OCI-LY7 (cell line): ENCODE measurements around the gene NCAPD3. TPM values are rescaled to one million over a fixed set of nuclear protein-coding genes. Genes with fewer than 3 reads are reported as not detected.

Experiments used
- BruUV-seq: library from RNA; stranded (reverse); fragments of 400-500 nt; replicated peaks from 2 replicates; lab custom pipeline; 2021; lab: Mats Ljungman, UMichigan
- CTCF ChIA-PET: fragments of 300-600 bp; sonication (Branson Sonifier 250); formaldehyde crosslinking; loops from one replicate; lab custom pipeline; 2022; ENCODE audit warnings: antibody characterized with exemption; ENCODE audit not compliant: unreplicated experiment; lab: Charles Lee
- POLR2A ChIA-PET: fragments of 300-600 bp; sonication (Branson Sonifier 250); formaldehyde crosslinking; loops from one replicate; lab custom pipeline; 2022; ENCODE audit warnings: antibody characterized with exemption; lab: Charles Lee
- DNase-seq: peaks from one replicate; pipeline ENCODE4 v3.0.0-alpha.2; 2015; ENCODE audit warnings: low spot score
- H2AFZ ChIP-seq: fragments of 200-600 bp; sonication (generic), shearing (Covaris generic); 2 replicates; pipeline ENCODE4 v1.6.1; 2014; ENCODE audit warnings: mild to moderate bottlenecking, antibody characterized with exemption, low read length, moderate library complexity
- H3K27ac ChIP-seq: fragments of 200-600 bp; sonication (generic); 2 replicates; pipeline ENCODE4 v1.5.1; 2014; ENCODE audit warnings: mixed run types, low read depth, mild to moderate bottlenecking, moderate library complexity, low read length, inconsistent platforms; ENCODE audit not compliant: poor library complexity, severe bottlenecking
- H3K36me3 ChIP-seq: fragments of 200-600 bp; sonication (generic); 2 replicates; pipeline ENCODE4 v1.6.1; 2014; ENCODE audit warnings: mild to moderate bottlenecking, antibody characterized with exemption, low read length, moderate library complexity, mixed read lengths; ENCODE audit not compliant: insufficient read depth
- H3K4me1 ChIP-seq: fragments of 200-600 bp; sonication (generic); 2 replicates; pipeline ENCODE4 v1.5.1; 2014; ENCODE audit warnings: mild to moderate bottlenecking, low read length; ENCODE audit not compliant: insufficient read depth, poor library complexity, severe bottlenecking
- H3K4me2 ChIP-seq: fragments of 200-600 bp; sonication (generic); 2 replicates; pipeline ENCODE4 v1.6.1; 2014; ENCODE audit warnings: mild to moderate bottlenecking, low read length
- H3K4me3 ChIP-seq: fragments of 200-600 bp; sonication (generic); 2 replicates; pipeline ENCODE4 v1.5.1; 2014; ENCODE audit warnings: mild to moderate bottlenecking, low read depth, low read length; ENCODE audit not compliant: poor library complexity, severe bottlenecking
- H3K79me2 ChIP-seq: fragments of 200-600 bp; sonication (generic); 2 replicates; pipeline ENCODE4 v1.6.1; 2016; ENCODE audit warnings: low read depth, mild to moderate bottlenecking, low read length, moderate library complexity, mixed read lengths; ENCODE audit not compliant: insufficient read depth
- H3K9me2 ChIP-seq: fragments of 200-600 bp; sonication (generic); 2 replicates; pipeline ENCODE4 v1.6.1; 2016; ENCODE audit warnings: mild to moderate bottlenecking, low read length, mixed read lengths; ENCODE audit not compliant: insufficient read depth
- H3K9me3 ChIP-seq: fragments of 200-600 bp; sonication (generic); 2 replicates; pipeline ENCODE4 v1.6.1; 2014; ENCODE audit warnings: mild to moderate bottlenecking, mixed run types, low read length, mixed read lengths
- H4K20me1 ChIP-seq: fragments of 200-600 bp; sonication (generic); 2 replicates; pipeline ENCODE4 v1.6.1; 2014; ENCODE audit warnings: mild to moderate bottlenecking, antibody characterized with exemption, low read length, moderate library complexity, mixed read lengths; ENCODE audit not compliant: insufficient read depth
- CTCF ChIP-seq: fragments of 200-600 bp; sonication (generic); conservative IDR thresholded peaks from 2 replicates; pipeline ENCODE4 v1.5.1; 2014; ENCODE audit warnings: mild to moderate bottlenecking, antibody characterized with exemption, low read length, moderate library complexity, mixed read lengths
- EZH2phosphoT487 ChIP-seq: fragments of 200-600 bp; sonication (generic); IDR thresholded peaks from 2 replicates; pipeline ENCODE4 v1.6.1; 2018; ENCODE audit warnings: low read depth, borderline replicate concordance, mild to moderate bottlenecking, mixed run types, antibody characterized with exemption, low read length, moderate library complexity, mixed read lengths
- intact Hi-C: fragments of 100-400 bp; cut with micrococcal nuclease; formaldehyde crosslinking; loops from one replicate; pipeline ENCODE4 v1.10.0; 2022; ENCODE audit not compliant: unreplicated experiment
- total RNA-seq, 2 experiments: library from RNA; depleted of rRNA in 1 of 2; stranded (reverse); fragments of >200 nt in 1 of 2; shearing (Covaris generic) in 1 of 2; gene quantifications; 2 replicates each; pipeline ENCODE4 v1.2.3, GENCODE V29; 2014 to 2022

The NCAPD3 gene
- total RNA-seq, 2 experiments from 2014 or later = 89.1 to 112 TPM

GRCh38 chr11:134120921-134121526 is 102.7 kb downstream of the NCAPD3 start:
- BruUV-seq = no TSS peak
- no peaks in the 10 kb centered on the region for H3K9me2 ChIP-seq
- no peak overlapping the region for H3K4me3 ChIP-seq
- H3K79me2 ChIP-seq = no peaks in the 10 kb centered on the region
- no peak overlapping the region for H2AFZ ChIP-seq
- no peaks in the 10 kb centered on the region for H3K9me3 ChIP-seq
- ChIA-PET POLR2A (no interaction called here), CTCF (no interaction called here)
- intact Hi-C loops = no loop called here
- H3K27ac ChIP-seq = no peak overlapping the region
- no peaks in the 10 kb centered on the region for H3K36me3 ChIP-seq
- no peak for DNase-seq
- H3K4me1 ChIP-seq = no peaks in the 10 kb centered on the region
- TF ChIP-seq CTCF (no peak), EZH2phosphoT487 (no peak)
- no peaks in the 10 kb centered on the region for H4K20me1 ChIP-seq
- H3K4me2 ChIP-seq = no peak overlapping the region

GRCh38 chr11:134120143-134120850 is 103.5 kb downstream of the NCAPD3 start:
- no peak overlapping the region for H3K4me2 ChIP-seq
- no peaks in the 10 kb centered on the region for H3K36me3 ChIP-seq
- H3K9me2 ChIP-seq = no peaks in the 10 kb centered on the region
- TF ChIP-seq CTCF (no peak), EZH2phosphoT487 (no peak)
- H3K79me2 ChIP-seq = no peaks in the 10 kb centered on the region
- no peak overlapping the region for H2AFZ ChIP-seq
- no peak overlapping the region for H3K27ac ChIP-seq
- H3K4me1 ChIP-seq = no peaks in the 10 kb centered on the region
- BruUV-seq = no TSS peak
- no peak for DNase-seq
- no peaks in the 10 kb centered on the region for H3K9me3 ChIP-seq
- intact Hi-C loops = no loop called here
- no peaks in the 10 kb centered on the region for H4K20me1 ChIP-seq
- CTCF ChIA-PET = no interaction called here
- no peak overlapping the region for H3K4me3 ChIP-seq
- POLR2A ChIA-PET = interaction anchor here (0.6 kb wide), 1 partner anchor 152 kb away, joined by 4 read pairs; no protein-coding TSS in a partner anchor

- Histone ChIP-seq H2AFZ (no peak overlapping the region), H3K9me3 (no peaks in the 10 kb centered on the region), H3K27ac (no peak overlapping the region), H3K4me1 (no peaks in the 10 kb centered on the region), H4K20me1 (no peaks in the 10 kb centered on the region), H3K9me2 (no peaks in the 10 kb centered on the region), H3K4me2 (no peak overlapping the region), H3K36me3 (no peaks in the 10 kb centered on the region), H3K79me2 (no peaks in the 10 kb centered on the region), H3K4me3 (no peak overlapping the region)
- no peak for TF ChIP-seq CTCF
- no peak for TF ChIP-seq EZH2phosphoT487
- CTCF ChIA-PET = no interaction called here
- DNase-seq = no peak
- no TSS peak for BruUV-seq
- POLR2A ChIA-PET = no interaction called here
- intact Hi-C loops = loop anchor here (10.0 kb wide), 1 partner anchor 756 kb away; no protein-coding TSS in a partner anchor
These were observed 104.7 kb downstream of the NCAPD3 start for GRCh38 chr11:134119094-134119493.
